Stimulated activated CD4-positive, alpha-beta T cell treated with anti-CD3 and anti-CD28 coated beads, Interleukin-4, amount 100 ng/mL, for 4 hours (primary cell): ENCODE data around the gene KCNS3.

Experiments
- DNase-seq, 2 experiments: peaks; one replicate each; pipeline ENCODE4 v3.0.0-alpha.2; 2020

The KCNS3 gene

GRCh38 chr2:17879137-17879912 is 858 bp downstream of the KCNS3 start:
- DNase-seq = no peak

GRCh38 chr2:17879913-17880274 is 1.4 kb downstream of the KCNS3 start:
- DNase-seq = no peak

GRCh38 chr2:17892770-17893534 is 14.5 kb downstream of the KCNS3 start:
- no peak for DNase-seq

DNA sequence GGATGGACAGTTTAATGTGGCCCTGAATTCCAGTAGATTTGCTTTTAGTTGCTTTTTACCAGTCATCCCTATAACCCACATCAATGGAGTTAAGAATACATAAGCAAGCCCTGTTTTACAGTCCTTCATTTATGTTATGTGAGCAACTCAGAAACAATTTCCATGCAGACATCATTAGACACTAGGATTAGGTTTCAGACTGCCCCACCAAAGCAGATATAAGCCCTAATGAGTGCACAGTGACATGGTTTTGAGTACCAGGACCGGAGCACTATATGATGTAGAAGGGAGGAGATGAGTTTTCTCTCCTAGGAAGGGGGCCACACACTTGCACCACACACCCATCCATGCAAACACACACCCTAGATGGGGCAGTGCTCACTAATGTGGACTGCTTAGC is 15.5 kb downstream of the KCNS3 start:
- DNase-seq = no peak

DNA sequence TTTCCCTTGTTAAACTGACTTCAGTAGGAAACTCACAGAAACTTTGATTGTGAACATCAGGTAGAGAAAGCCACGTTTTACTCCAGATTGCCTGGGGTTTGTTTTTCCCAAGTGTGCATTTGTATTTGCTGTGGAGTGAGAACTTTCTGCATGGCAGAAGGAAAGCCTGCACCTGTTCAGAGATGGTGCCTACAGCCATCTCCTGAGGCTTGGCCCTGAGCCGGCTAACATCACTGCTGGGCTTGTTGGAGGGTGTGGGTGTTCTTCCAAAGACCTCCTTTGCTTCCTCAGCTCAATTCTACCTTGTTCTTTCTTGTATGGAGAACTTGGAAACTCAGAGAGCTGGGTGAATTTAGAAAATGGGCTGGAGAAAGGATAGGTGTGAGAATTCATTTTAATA is 16.1 kb downstream of the KCNS3 start:
- DNase-seq = no peak

DNA sequence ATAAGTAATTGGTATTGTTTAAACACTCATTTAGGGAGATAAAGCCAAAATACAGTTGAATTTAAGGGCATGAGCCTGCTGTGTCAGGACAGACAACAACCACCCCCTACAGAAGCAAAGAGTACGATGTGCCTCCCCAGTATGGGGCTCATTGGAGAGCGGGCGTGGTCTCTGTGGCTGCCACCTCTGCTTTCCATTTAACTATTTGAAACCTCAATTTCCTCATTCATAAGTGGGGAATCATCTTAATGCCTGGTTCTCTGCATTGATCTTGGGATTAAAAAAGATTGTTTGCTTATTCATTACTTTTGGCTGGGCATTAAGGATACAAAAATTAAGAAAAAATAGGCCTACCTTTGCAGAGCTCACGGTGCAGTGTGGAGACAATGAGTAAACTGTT is 21.4 kb downstream of the KCNS3 start:
- DNase-seq = no peak

- DNase-seq = no peak
Observed at GRCh38 chr2:17901246-17901645, 22.8 kb downstream of the KCNS3 start.

GRCh38 chr2:17910980-17911379 is 32.5 kb downstream of the KCNS3 start:
- DNase-seq = no peak

- no peak for DNase-seq
Observed at GRCh38 chr2:17911491-17912260, 33.2 kb downstream of the KCNS3 start.

GRCh38 chr2:17912266-17912691 is 33.8 kb downstream of the KCNS3 start:
- DNase-seq = no peak

GRCh38 chr2:17915099-17915498 is 36.6 kb downstream of the KCNS3 start:
- DNase-seq = no peak

DNA sequence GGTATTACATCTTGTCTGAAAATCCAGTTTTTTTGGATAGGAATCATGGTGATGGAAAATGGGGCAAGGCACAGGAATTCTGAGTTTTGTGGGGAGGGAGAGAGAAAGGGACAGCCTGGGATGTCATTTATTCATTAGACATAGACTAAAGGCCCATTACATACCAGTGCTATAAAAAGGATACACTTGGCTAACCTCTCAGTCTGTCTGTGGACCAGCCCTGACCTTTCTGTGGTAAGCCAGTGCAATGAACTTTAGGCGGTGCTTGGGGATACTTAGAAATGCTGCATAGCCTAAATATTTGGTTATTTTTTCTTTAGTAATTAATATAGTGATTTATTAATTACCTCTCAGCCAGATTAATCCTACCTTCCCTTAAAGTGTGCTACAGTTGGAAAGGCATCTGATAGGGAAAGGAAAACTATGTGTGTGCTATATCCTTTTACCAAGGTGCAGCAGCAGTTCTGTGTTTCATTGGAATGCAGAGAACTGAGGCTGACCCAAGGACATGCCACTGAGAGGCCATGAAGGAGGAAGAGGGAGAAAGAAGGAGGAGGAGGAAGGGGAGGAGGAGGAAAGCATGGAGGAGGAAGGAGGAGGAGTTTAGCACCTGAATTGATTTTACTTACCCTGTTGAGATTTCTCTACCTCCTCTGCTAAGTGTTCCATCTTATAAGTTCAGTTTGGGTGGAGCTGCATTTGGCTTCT is 37.5 kb downstream of the KCNS3 start:
- DNase-seq = no peak

DNA sequence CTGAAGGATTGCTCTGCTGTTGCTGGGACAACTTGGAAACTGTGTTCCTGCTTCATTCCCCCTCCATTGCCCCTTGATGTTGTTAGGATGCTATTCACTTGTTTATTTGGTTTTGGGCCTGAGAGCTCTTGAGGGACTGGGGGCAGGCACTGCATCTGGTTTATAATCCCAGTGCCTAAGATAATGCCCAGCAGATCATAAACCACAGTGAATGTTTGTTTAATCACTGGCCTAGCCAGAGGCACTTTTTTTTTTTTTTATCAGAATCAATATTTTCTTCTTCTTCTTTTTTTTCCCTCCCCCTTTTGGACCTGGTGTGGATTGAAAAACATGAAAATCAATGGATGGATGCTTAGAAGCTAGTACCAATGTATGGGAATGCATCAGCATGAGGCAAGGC is 38.1 kb downstream of the KCNS3 start:
- DNase-seq = no peak

- DNase-seq = no peak
Observed at GRCh38 chr2:17918789-17919188, 40.3 kb downstream of the KCNS3 start.

DNA sequence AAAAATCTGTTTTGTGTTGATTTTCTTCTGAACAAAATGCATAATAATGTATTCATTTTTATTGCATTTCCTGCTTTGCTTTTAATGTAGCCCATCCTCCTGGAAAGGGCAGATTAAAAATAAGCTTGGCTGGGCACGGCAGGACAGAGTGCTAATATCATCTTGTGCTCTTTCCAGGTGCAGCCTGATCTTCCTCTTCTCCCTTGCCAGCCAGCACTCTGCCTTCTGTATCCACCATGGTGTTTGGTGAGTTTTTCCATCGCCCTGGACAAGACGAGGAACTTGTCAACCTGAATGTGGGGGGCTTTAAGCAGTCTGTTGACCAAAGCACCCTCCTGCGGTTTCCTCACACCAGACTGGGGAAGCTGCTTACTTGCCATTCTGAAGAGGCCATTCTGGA is 52.3 kb downstream of the KCNS3 start:
- DNase-seq = no peak

DNA sequence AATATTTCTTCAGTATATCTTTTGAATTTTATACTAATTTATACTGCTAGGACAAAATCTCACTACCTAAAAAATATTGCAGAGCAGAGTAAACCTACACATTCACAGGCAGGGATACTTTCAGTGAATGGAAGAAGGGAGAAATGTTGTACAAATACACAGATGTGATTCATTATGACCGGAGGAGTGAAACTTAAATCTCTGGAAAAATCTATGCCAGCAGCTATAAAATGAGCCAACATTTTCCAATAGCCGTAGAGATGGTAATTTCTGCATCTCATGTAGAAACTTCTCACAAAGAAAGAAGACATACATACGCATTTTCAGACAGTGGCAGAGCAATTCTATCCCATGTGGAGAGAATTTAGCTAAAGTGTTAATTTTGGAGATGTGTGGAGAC is 54.8 kb downstream of the KCNS3 start:
- DNase-seq = no peak

GRCh38 chr2:17934721-17935120 is 56.3 kb downstream of the KCNS3 start:
- DNase-seq = no peak

GRCh38 chr2:17935242-17935885 is 56.9 kb downstream of the KCNS3 start:
- no peak for DNase-seq

- DNase-seq = no peak
Observed at GRCh38 chr2:17936599-17936998, 58.1 kb downstream of the KCNS3 start.

GRCh38 chr2:17940091-17940630 is 61.7 kb downstream of the KCNS3 start:
- DNase-seq = no peak

GRCh38 chr2:17943444-17943843 is 65.0 kb downstream of the KCNS3 start:
- no peak for DNase-seq

GRCh38 chr2:17947113-17947512 is 68.6 kb downstream of the KCNS3 start:
- DNase-seq = no peak
